LNCAP (cell line): ENCODE results near the gene MID1.

Source experiments
- TF ChIP-seq, protein P1 (sequence below): fragments of 450-650 bp; IDR thresholded peaks from 2 replicates; pipeline ENCODE4 v1.5.1; 2017; ENCODE audit warnings: mild to moderate bottlenecking

Gene MID1

DNA sequence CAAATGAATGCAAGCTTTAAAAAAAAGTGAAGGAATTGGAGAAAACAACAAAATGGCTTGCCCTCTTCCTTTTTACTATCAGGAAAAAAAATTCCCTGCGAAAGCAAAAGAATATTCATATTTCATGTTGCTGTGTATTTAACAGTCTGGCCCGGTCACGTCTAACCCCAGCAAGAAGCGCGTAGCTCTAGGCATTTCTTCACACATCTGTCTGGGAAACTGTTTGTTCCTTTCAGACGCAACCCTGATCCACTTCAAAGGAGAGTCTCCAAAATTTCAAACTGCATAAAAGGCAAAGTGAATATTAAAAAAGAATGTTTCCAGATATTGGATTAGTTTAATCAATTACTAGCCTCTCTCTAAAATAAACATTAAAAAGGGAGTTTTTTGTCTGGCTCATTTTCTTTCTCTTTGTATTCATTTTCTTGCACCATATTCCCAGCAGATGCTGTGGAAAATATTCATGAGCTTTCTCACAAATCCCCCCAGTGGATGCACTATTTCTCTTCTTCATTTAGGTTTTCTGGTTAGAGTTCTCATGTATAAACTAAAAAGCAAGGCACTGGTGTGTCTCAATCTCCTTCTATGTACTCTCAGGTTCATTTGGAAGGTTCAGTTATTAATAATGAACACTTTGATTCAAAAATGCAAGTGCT is 145.3 kb downstream of the MID1 start:
- TF ChIP-seq, protein P1, sequence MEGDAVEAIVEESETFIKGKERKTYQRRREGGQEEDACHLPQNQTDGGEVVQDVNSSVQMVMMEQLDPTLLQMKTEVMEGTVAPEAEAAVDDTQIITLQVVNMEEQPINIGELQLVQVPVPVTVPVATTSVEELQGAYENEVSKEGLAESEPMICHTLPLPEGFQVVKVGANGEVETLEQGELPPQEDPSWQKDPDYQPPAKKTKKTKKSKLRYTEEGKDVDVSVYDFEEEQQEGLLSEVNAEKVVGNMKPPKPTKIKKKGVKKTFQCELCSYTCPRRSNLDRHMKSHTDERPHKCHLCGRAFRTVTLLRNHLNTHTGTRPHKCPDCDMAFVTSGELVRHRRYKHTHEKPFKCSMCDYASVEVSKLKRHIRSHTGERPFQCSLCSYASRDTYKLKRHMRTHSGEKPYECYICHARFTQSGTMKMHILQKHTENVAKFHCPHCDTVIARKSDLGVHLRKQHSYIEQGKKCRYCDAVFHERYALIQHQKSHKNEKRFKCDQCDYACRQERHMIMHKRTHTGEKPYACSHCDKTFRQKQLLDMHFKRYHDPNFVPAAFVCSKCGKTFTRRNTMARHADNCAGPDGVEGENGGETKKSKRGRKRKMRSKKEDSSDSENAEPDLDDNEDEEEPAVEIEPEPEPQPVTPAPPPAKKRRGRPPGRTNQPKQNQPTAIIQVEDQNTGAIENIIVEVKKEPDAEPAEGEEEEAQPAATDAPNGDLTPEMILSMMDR: no peak

DNA sequence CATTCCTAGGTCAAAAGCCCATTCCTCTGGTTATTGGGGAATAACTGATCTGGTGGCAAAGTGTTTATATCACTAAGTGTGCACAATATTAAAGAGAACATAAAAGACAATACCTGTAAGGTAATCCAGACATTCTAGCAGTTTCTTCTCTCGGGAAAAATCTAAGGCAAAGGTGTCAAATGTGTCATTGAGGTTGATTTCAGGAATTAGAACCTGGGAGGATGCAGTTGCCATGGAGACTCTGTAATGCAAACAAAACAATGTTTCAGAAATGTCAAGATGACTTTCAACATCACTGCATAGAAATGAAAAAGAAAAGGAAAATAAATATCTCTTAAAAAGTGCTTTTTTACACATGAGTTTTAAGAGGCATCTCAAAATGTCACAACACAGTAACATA is 145.9 kb downstream of the MID1 start:
- TF ChIP-seq, protein P1: no peak

DNA sequence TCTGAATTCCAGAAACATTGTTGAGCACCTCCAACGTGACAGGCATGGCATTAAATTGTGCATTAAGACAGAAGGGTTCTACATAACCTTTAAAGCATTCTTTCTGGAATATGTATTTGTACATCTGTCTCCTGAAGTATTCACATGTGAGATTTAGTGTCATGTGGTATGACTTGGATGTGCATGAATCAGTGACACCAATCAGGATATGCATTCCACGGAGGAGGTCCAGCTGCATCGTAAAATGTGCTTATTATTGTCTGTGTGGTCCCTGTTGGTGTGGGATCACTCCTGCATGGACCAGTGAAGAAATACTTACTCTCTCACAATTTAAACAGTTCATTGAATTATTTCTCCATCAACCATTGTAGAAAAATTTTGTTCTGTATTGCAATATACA is 149.0 kb downstream of the MID1 start:
- TF ChIP-seq, protein P1: no peak

DNA sequence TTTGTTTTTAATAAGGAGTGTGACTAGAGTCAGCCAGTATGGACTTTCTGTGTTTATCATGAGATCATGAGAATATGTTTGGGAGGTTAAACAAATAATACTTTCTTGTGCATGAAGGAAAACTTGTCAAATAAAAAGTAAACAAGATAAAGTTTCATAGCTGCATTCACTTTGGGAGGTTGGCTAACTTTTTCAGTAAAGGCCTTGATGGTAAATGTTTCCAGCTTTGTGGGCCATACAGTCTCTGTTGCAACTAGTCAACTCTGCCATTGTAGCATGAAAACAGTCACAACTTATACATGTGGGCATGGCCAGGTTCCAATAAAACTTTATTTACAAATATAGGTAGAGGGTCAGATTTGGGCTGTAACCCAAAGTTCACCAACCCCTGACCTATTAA is 150.4 kb downstream of the MID1 start:
- TF ChIP-seq, protein P1: no peak

DNA sequence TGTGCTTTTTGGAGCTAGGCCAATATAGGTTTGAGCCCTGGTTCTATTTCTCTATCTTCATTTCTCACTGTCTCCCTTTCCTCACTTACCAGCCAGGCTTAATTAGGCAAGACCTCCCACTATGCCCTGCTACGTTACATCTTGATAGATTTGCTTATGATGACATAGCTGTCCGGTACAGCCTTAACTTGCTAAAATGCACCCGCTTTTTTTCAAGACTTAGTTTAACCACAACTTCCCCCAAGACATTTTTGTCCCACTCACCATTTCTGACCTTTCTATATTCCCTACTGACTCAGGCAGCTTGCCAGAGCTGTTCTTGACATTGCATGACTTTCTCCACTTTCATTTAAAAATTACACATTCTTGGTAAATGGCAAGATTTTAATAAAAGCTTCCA is 152.6 kb downstream of the MID1 start:
- TF ChIP-seq, protein P1: no peak

DNA sequence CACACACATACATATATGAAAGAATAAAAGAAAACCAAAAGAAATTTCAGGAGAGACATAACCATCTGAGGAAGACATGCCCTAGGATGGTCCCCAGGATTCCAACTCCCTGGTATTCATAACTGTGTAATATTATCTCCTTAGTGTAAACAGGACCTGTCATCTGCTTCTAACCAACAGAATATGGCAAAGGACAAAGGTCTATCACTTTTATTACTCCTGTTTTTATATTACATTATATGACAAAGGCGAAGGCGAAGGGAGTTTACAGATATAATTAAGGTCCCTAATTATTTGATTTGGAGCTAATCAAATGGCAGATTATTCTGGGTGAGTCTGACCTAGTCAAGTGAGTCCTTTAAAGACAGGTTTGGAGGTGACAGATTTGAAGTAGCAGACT is 155.1 kb downstream of the MID1 start:
- TF ChIP-seq, protein P1: no peak

DNA sequence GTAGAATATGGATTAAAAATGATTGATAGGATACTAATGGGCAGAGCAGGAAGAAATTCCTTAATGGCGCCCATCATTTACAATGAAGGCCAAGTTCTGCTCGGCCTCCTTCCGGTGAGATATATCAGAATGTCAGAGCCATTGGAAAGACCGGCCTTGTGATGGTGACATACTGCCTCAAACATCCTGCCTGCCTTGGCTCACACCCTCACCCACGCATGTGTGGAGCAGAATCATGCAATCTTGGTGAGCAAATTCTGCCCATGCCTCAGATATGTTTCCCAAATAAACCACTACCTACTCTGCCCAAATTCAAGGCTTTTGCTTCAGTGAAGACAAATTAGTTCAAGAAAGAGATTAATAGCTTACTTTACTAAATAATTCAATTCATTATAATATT is 163.3 kb downstream of the MID1 start:
- TF ChIP-seq, protein P1: no peak

DNA sequence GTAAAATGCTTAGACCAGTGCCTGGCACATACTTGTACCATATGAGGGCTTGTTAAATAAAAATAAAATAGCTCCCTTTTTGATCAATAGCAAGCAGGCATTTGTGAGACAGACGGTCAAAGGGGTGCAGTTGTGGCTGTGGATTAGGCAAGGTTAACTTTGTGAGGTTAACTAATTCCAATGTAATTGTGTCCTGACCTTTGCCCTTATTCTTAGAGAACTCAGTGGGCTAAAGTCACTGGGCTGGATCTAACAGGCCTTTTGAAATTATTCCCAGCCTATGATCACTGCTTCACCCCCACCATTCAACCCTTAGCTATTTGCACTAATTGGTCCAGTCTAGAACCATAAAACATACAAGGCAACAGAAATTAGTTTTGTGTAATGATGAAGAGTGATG is 166.4 kb downstream of the MID1 start:
- TF ChIP-seq, protein P1: no peak
